ENCODE results near the gene ZNF30. TPM values are rescaled to one million over a fixed set of nuclear protein-coding genes. Genes with fewer than 3 reads are reported as not detected.
"Not testable (repeated sequence)": the region's sequence is repeated elsewhere in the genome, so short reads cannot be mapped to it uniquely, and the experiment has no call there.

The ZNF30 gene
- total RNA-seq, 2 experiments from 2014 or later: 4.1 TPM

GRCh38 chr19:34961775-34962686 is 35.3 kb downstream of the ZNF30 start:
- Mint-ChIP-seq H3K27me3 (ENCODE audit: low read depth) (no peaks in the 10 kb centered on the region), H3K4me1 (ENCODE audit: low read depth) (peaks cover 38% of the 10 kb centered on the region), H3K36me3 (ENCODE audit: low read depth) (peaks cover 68% of the 10 kb centered on the region), H3K27ac (peak overlapping the region; percentile 86), H3K4me3 (peak overlapping the region; percentile 92), H3K9me3 (ENCODE audit: insufficient read depth) (peaks cover 60% of the 10 kb centered on the region)
- ChIA-PET POLR2A (interaction anchor here (0.9 to 1.5 kb wide), 2 partner anchors 35 to 38 kb away, joined by 5 read pairs; partner anchors contain the start of genes GRAMD1A and ZNF30), CTCF (interaction anchor here (1.0 to 2.4 kb wide), 3 partner anchors 10 to 82 kb away, joined by 3 to 15 read pairs (median 3); no protein-coding TSS in a partner anchor)
- DNase-seq: peak; percentile 70
- peak; percentile 66 for ATAC-seq

- H3K27ac Mint-ChIP-seq: peak overlapping the region; percentile 86
- ChIA-PET POLR2A (interaction anchor here (0.9 to 1.5 kb wide), 3 partner anchors 36 to 51 kb away, joined by 3 to 5 read pairs (median 5); partner anchors contain the start of genes GRAMD1A and ZNF30), CTCF (interaction anchor here (1.0 to 2.4 kb wide), 5 partner anchors 9 to 81 kb away, joined by 3 to 15 read pairs (median 4); no protein-coding TSS in a partner anchor)
- DNase-seq: peak; percentile 22
- H3K36me3 Mint-ChIP-seq (ENCODE audit: low read depth): peaks cover 59% of the 10 kb centered on the region
- peak; percentile 9 for ATAC-seq
- peaks cover 38% of the 10 kb centered on the region for H3K4me1 Mint-ChIP-seq (ENCODE audit: low read depth)
- H3K4me3 Mint-ChIP-seq: peak overlapping the region; percentile 92
- no peaks in the 10 kb centered on the region for H3K27me3 Mint-ChIP-seq (ENCODE audit: low read depth)
- peaks cover 63% of the 10 kb centered on the region for H3K9me3 Mint-ChIP-seq (ENCODE audit: insufficient read depth)
Observed at GRCh38 chr19:34962687-34963572, 36.2 kb downstream of the ZNF30 start.

- CTCF ChIA-PET: interaction anchor here (1.2 to 2.4 kb wide), 4 partner anchors 8 to 81 kb away, joined by 3 to 15 read pairs (median 4); no protein-coding TSS in a partner anchor
- peak within 1 kb of the TSS; percentile 86 for H3K27ac Mint-ChIP-seq
Observed at GRCh38 chr19:34963573-34964406, 37.1 kb downstream of the ZNF30 start, which contains the start of gene ZNF792. ZNF792 (minus strand) TSS chr19:34964229; CDS start chr19:34963662, 567 bp downstream.

GRCh38 chr19:34964598-34964997 is 37.9 kb downstream of the ZNF30 start:
- no peak for ATAC-seq
- ChIA-PET CTCF (no interaction called here), POLR2A (no interaction called here)
- Mint-ChIP-seq H3K4me1 (ENCODE audit: low read depth) (peaks cover 38% of the 10 kb centered on the region), H3K4me3 (peak overlapping the region; percentile 92), H3K36me3 (ENCODE audit: low read depth) (peaks cover 45% of the 10 kb centered on the region), H3K27me3 (ENCODE audit: low read depth) (no peaks in the 10 kb centered on the region), H3K9me3 (ENCODE audit: insufficient read depth) (peaks cover 57% of the 10 kb centered on the region), H3K27ac (no peak overlapping the region)
- no peak for DNase-seq

More at GRCh38 chr19:34963573-34964406, 37.1 kb downstream of the ZNF30 start, which contains the start of gene ZNF792:
- Mint-ChIP-seq H3K4me1 (ENCODE audit: low read depth) (peaks cover 38% of the 10 kb centered on the region), H3K27me3 (ENCODE audit: low read depth) (no peaks in the 10 kb centered on the region), H3K4me3 (peak within 1 kb of the TSS; percentile 92), H3K9me3 (ENCODE audit: insufficient read depth) (peaks cover 64% of the 10 kb centered on the region), H3K36me3 (ENCODE audit: low read depth) (peaks cover 53% of the 10 kb centered on the region)
- POLR2A ChIA-PET: interaction anchor here (1.2 to 1.5 kb wide), 2 partner anchors 36 to 50 kb away, joined by 3 to 5 read pairs; partner anchors contain the start of gene GRAMD1A
- DNase-seq (peak; percentile 58), ATAC-seq (peak; percentile 70)

- ATAC-seq; POLR2A ChIA-PET; CTCF ChIA-PET; H3K27ac Mint-ChIP-seq; H3K27me3 Mint-ChIP-seq (ENCODE audit: low read depth): not testable (repeated sequence)
- Mint-ChIP-seq H3K36me3 (ENCODE audit: low read depth) (peaks cover 36% of the 10 kb centered on the region), H3K9me3 (ENCODE audit: insufficient read depth) (peaks cover 49% of the 10 kb centered on the region), H3K4me3 (peak overlapping the region; percentile 25), H3K4me1 (ENCODE audit: low read depth) (peaks cover 30% of the 10 kb centered on the region)
- peak; percentile 14 for DNase-seq
Observed at GRCh38 chr19:34965505-34965904, 38.8 kb downstream of the ZNF30 start.

GRCh38 chr19:34967551-34967950 is 40.8 kb downstream of the ZNF30 start:
- CTCF ChIA-PET: interaction anchor here (0.8 to 1.8 kb wide), 4 partner anchors 18 to 77 kb away, joined by 3 to 5 read pairs (median 3); no protein-coding TSS in a partner anchor
- Mint-ChIP-seq H3K4me3 (no peak overlapping the region), H3K27ac (no peak overlapping the region), H3K4me1 (ENCODE audit: low read depth) (peaks cover 13% of the 10 kb centered on the region), H3K9me3 (ENCODE audit: insufficient read depth) (peaks cover 31% of the 10 kb centered on the region), H3K27me3 (ENCODE audit: low read depth) (no peaks in the 10 kb centered on the region), H3K36me3 (ENCODE audit: low read depth) (peaks cover 16% of the 10 kb centered on the region)
- ATAC-seq: no peak
- POLR2A ChIA-PET: no interaction called here
- peak; percentile 4 for DNase-seq

GRCh38 chr19:34969721-34970120 is 43.0 kb downstream of the ZNF30 start:
- H3K9me3 Mint-ChIP-seq (ENCODE audit: insufficient read depth): peaks cover 25% of the 10 kb centered on the region
- H3K4me1 Mint-ChIP-seq (ENCODE audit: low read depth): peaks cover 17% of the 10 kb centered on the region
- H3K27ac Mint-ChIP-seq: no peak overlapping the region
- H3K4me3 Mint-ChIP-seq: no peak overlapping the region
- peak; percentile 9 for DNase-seq
- CTCF ChIA-PET: no interaction called here
- POLR2A ChIA-PET: no interaction called here
- no peaks in the 10 kb centered on the region for H3K27me3 Mint-ChIP-seq (ENCODE audit: low read depth)
- H3K36me3 Mint-ChIP-seq (ENCODE audit: low read depth): peaks cover 8% of the 10 kb centered on the region
- no peak for ATAC-seq

GRCh38 chr19:34970185-34970780 is 43.6 kb downstream of the ZNF30 start:
- POLR2A ChIA-PET; H3K27me3 Mint-ChIP-seq (ENCODE audit: low read depth); H3K36me3 Mint-ChIP-seq (ENCODE audit: low read depth); ATAC-seq; H3K4me3 Mint-ChIP-seq; H3K27ac Mint-ChIP-seq: not testable (repeated sequence)
- Mint-ChIP-seq H3K4me1 (ENCODE audit: low read depth) (peaks cover 21% of the 10 kb centered on the region), H3K9me3 (ENCODE audit: insufficient read depth) (peaks cover 21% of the 10 kb centered on the region)
- CTCF ChIA-PET: interaction anchor here (6.4 kb wide), 1 partner anchor 40 kb away, joined by 126 read pairs; no protein-coding TSS in a partner anchor
- DNase-seq: peak; percentile 16

- H3K36me3 Mint-ChIP-seq (ENCODE audit: low read depth): peaks cover 6% of the 10 kb centered on the region
- ChIA-PET CTCF (interaction anchor here (0.8 to 6.4 kb wide), 15 partner anchors 10 to 75 kb away, joined by 3 to 126 read pairs (median 7); partner anchors contain the start of gene ZNF30), POLR2A (interaction anchor here (0.7 to 1.3 kb wide), 3 partner anchors 29 to 42 kb away, joined by 3 to 6 read pairs (median 4); no protein-coding TSS in a partner anchor)
- peaks cover 22% of the 10 kb centered on the region for H3K4me1 Mint-ChIP-seq (ENCODE audit: low read depth)
- no peak for DNase-seq
- H3K27me3 Mint-ChIP-seq (ENCODE audit: low read depth): no peaks in the 10 kb centered on the region
- no peak for ATAC-seq
- H3K27ac Mint-ChIP-seq: no peak overlapping the region
- no peak overlapping the region for H3K4me3 Mint-ChIP-seq
- H3K9me3 Mint-ChIP-seq (ENCODE audit: insufficient read depth): peaks cover 11% of the 10 kb centered on the region
Observed at GRCh38 chr19:34972163-34972705, 45.5 kb downstream of the ZNF30 start.

GRCh38 chr19:34974646-34975045 is 47.9 kb downstream of the ZNF30 start:
- Mint-ChIP-seq H3K9me3 (ENCODE audit: insufficient read depth) (no peaks in the 10 kb centered on the region), H3K4me3 (no peak overlapping the region), H3K27me3 (ENCODE audit: low read depth) (no peaks in the 10 kb centered on the region), H3K36me3 (ENCODE audit: low read depth) (peaks cover 4% of the 10 kb centered on the region), H3K4me1 (ENCODE audit: low read depth) (peaks cover 22% of the 10 kb centered on the region), H3K27ac (no peak overlapping the region)
- no peak for ATAC-seq
- CTCF ChIA-PET: interaction anchor here (0.9 to 6.4 kb wide), 5 partner anchors 11 to 69 kb away, joined by 3 to 126 read pairs (median 9); no protein-coding TSS in a partner anchor
- POLR2A ChIA-PET: no interaction called here
- no peak for DNase-seq
